ENCODE results near the gene RIBC1.

- TF ChIP-seq POLR2A (IDR thresholded peaks at IDR 0.05) (no peak), POLR2AphosphoS5 (IDR thresholded peaks at IDR 0.05) (no peak)
- TF ChIP-seq, protein P1, sequence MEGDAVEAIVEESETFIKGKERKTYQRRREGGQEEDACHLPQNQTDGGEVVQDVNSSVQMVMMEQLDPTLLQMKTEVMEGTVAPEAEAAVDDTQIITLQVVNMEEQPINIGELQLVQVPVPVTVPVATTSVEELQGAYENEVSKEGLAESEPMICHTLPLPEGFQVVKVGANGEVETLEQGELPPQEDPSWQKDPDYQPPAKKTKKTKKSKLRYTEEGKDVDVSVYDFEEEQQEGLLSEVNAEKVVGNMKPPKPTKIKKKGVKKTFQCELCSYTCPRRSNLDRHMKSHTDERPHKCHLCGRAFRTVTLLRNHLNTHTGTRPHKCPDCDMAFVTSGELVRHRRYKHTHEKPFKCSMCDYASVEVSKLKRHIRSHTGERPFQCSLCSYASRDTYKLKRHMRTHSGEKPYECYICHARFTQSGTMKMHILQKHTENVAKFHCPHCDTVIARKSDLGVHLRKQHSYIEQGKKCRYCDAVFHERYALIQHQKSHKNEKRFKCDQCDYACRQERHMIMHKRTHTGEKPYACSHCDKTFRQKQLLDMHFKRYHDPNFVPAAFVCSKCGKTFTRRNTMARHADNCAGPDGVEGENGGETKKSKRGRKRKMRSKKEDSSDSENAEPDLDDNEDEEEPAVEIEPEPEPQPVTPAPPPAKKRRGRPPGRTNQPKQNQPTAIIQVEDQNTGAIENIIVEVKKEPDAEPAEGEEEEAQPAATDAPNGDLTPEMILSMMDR (IDR thresholded peaks at IDR 0.05), result no peak
Observed at GRCh38 chrX:53476371-53476770, 53.7 kb downstream of the RIBC1 start.

Measured in stomach (tissue), 4 donors.